Measurements from ENCODE around the gene WWTR1. TPM values are rescaled to one million over a fixed set of nuclear protein-coding genes. Genes with fewer than 3 reads are reported as not detected.

Gene WWTR1
- total RNA-seq, 1 donor from 2014 or later, result 98.0 TPM

DNA sequence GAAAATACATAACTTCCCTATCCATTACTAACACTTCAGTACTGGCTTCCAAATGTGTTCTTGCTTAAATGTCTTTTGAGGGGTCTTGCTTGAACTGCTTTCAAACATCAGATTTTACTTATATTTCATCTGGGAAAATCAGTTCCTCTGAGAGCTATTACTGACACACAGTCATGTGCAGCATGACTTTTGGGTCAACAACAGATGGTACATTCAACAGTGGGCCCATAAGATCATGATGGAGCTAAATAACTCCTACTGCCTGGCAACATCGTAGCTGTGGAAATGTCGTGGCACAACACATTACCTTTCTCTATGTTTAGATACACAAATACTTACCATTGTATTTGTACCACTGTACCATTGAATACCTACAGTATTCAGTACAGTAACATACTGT, 43.8 kb downstream of the WWTR1 start:
- no peak overlapping the region for H3K4me3 Mint-ChIP-seq

DNA sequence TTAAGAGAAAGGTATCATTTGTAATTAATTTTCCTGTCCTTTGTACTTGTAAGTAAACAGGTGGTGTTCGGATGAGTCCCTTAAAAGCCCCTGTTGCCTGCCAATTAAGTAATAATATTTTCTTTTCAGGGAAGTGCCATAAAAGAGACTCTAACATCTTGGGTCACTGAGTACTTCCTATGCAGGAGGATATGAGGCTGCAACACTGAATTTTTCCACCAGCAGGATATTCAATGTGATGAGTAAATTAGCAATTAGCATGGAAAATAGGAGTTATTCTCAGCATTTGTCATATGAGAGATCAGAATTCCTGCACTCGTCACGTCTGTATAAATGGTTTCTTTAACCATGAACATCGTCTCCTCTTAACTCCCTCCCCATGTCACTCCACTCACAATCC, 45.4 kb downstream of the WWTR1 start:
- H3K36me3 Mint-ChIP-seq, result peaks cover 9% of the 10 kb centered on the region

More for the DNA sequence above, 43.8 kb downstream of the WWTR1 start:
- Mint-ChIP-seq H3K9me3 (no peaks in the 10 kb centered on the region), H3K4me1 (peaks cover 31% of the 10 kb centered on the region), H3K27ac (no peak overlapping the region), H3K27me3 (ENCODE audit: low read depth) (no peaks in the 10 kb centered on the region), H3K36me3 (peaks cover 6% of the 10 kb centered on the region)
- no peak for TF ChIP-seq CTCF (IDR thresholded peaks at IDR 0.05; ENCODE audit: unreplicated experiment)
- DNase-seq (ENCODE audit: low spot score in 2 of 2, unreplicated experiment in 2 of 2), result no peak

DNA sequence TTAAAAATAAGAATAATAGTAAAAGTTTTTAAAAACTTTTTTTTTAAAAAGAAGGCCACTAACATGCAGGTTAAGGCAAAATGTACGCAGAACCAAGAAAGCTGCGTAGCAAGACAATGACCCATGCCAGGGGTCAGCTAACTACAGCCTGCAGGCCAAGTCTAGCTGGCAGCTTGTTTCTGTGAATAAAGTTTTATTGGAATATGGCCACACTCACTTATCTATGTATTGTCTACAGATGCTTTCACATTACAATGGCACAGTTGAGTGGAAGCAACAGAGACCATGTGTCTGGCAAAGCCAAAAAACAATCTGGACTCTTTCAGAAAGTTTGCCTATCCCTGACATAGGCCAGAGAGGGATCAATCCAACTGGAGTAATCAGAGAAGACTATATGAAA, 46.7 kb downstream of the WWTR1 start:
- peaks cover 12% of the 10 kb centered on the region for H3K36me3 Mint-ChIP-seq
- no peak overlapping the region for H3K4me3 Mint-ChIP-seq
- DNase-seq (ENCODE audit: low spot score in 2 of 2, unreplicated experiment in 2 of 2), result no peak
- H3K27ac Mint-ChIP-seq, result no peak overlapping the region
- H3K27me3 Mint-ChIP-seq (ENCODE audit: low read depth), result no peaks in the 10 kb centered on the region
- no peaks in the 10 kb centered on the region for H3K9me3 Mint-ChIP-seq
- H3K4me1 Mint-ChIP-seq, result peaks cover 33% of the 10 kb centered on the region
- TF ChIP-seq CTCF (IDR thresholded peaks at IDR 0.05; ENCODE audit: unreplicated experiment), result no peak

More for the DNA sequence above, 45.4 kb downstream of the WWTR1 start:
- Mint-ChIP-seq H3K9me3 (no peaks in the 10 kb centered on the region), H3K27ac (no peak overlapping the region), H3K4me1 (peaks cover 26% of the 10 kb centered on the region), H3K27me3 (ENCODE audit: low read depth) (no peaks in the 10 kb centered on the region), H3K4me3 (no peak overlapping the region)
- TF ChIP-seq CTCF (IDR thresholded peaks at IDR 0.05; ENCODE audit: unreplicated experiment), result no peak
- no peak for DNase-seq (ENCODE audit: low spot score in 2 of 2, unreplicated experiment in 2 of 2)

DNA sequence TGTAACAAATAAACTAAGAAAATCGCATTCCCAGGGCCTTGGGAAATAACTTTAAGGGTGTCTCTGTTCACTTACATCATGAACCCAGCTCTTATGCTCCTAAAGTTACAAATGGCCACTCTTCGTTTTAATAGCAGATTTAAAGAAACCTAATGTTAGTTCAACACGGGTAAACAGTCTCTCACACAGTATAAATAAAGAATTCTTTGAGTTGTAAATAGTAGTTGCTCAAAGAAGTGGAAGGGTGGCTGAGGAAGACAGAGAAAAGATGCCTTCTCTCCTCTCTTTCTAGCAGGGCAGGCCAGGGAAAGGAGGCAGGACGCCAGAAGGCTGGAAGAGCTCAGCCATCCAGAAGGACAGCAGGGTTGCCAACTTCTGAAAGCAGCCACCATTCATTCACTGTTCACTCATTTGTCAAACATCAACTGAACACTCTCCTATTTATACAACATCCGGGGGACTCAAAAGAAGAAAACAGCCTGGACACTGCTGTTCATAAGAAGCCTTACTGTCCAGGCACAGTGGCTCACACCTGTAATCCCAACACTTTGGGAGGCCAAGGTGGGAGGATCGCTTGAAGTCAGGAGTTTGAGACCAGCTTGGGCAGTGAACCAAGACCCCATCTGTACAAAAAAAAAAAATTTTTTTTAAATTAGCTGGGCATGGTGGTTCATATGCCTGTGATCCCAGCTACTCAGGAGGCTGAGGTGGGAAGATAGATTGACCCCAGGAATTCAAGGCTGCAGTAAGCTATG, 47.3 kb downstream of the WWTR1 start:
- H3K9me3 Mint-ChIP-seq, result no peaks in the 10 kb centered on the region
- DNase-seq (ENCODE audit: low spot score in 2 of 2, unreplicated experiment in 2 of 2), result no peak
- H3K27ac Mint-ChIP-seq, result peak overlapping the region; percentile 80
- TF ChIP-seq CTCF (IDR thresholded peaks at IDR 0.05; ENCODE audit: unreplicated experiment), result no peak
- H3K27me3 Mint-ChIP-seq (ENCODE audit: low read depth), result no peaks in the 10 kb centered on the region
- peaks cover 10% of the 10 kb centered on the region for H3K36me3 Mint-ChIP-seq
- peaks cover 34% of the 10 kb centered on the region for H3K4me1 Mint-ChIP-seq
- no peak overlapping the region for H3K4me3 Mint-ChIP-seq

DNA sequence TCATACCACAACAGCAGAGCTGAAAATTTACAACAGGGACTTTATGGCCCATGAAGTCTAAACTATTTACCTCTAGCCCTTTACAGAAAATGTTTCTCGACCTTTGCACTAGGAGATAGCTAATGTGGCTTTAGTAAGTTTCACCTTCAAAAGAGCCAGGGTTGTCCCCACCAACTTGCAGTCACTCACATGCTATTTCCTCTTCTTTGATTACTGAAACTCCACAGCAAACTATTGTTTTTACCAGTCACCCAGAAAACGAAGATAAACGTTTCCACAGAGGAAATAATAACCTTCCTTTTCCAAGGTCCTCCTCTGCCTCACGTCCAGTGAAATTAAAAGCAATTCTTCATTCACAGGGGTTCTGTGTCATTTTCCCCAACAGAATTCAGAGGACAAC, 48.2 kb downstream of the WWTR1 start:
- Mint-ChIP-seq H3K4me3 (no peak overlapping the region), H3K9me3 (no peaks in the 10 kb centered on the region), H3K4me1 (peaks cover 44% of the 10 kb centered on the region), H3K36me3 (peaks cover 8% of the 10 kb centered on the region), H3K27ac (peak overlapping the region; percentile 74), H3K27me3 (ENCODE audit: low read depth) (no peaks in the 10 kb centered on the region)
- no peak for TF ChIP-seq CTCF (IDR thresholded peaks at IDR 0.05; ENCODE audit: unreplicated experiment)
- no peak for DNase-seq (ENCODE audit: low spot score in 2 of 2, unreplicated experiment in 2 of 2)
